GM18505 (cell line): ENCODE data around the gene SYT2.

ENCODE experiments used
- ATAC-seq: cut with Tn5 transposase; IDR thresholded peaks from one replicate; pipeline ENCODE4 v1.9.1; 2021; ENCODE audit not compliant: unreplicated experiment
- POLR2A ChIP-seq: IDR thresholded peaks from 4 replicates; pipeline ENCODE4 v1.6.1; 2011; ENCODE audit warnings: borderline replicate concordance; ENCODE audit not compliant: insufficient read depth, insufficient read length; ENCODE audit errors: extremely low read depth

SYT2 gene

GRCh38 chr1:202697038-202697437 is 13.2 kb downstream of the SYT2 start:
- no peak for TF ChIP-seq POLR2A
- no peak for ATAC-seq

GRCh38 chr1:202694314-202694713 is 15.9 kb downstream of the SYT2 start:
- ATAC-seq, result no peak
- no peak for TF ChIP-seq POLR2A

- ATAC-seq, result no peak
- no peak for TF ChIP-seq POLR2A
These were observed 17.2 kb downstream of the SYT2 start for GRCh38 chr1:202692959-202693555.

DNA sequence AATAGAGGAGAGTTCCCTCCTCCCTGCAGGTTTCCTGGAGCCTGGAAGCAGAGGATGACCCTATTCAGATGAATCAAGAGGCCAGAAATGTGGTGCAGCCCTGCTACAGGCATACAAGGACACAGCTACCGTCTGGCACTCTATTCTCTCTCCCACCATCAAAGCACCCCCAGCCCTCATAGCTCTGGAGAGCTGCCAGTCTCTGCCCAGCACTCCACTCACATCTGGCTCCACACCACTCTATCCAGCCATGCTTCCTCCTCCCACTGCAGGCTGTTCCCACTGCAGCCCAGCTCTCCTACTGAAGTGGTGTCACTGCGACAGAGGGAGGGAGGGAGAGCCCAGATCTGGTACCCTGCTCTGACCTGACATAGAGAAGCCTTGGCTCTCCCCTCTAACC is 18.4 kb downstream of the SYT2 start:
- ATAC-seq, result no peak
- no peak for TF ChIP-seq POLR2A

GRCh38 chr1:202689493-202690342 is 20.5 kb downstream of the SYT2 start:
- no peak for TF ChIP-seq POLR2A
- no peak for ATAC-seq

- no peak for ATAC-seq
- TF ChIP-seq POLR2A, result no peak
These were observed 21.2 kb downstream of the SYT2 start for GRCh38 chr1:202689082-202689481.

GRCh38 chr1:202688401-202688800 is 21.9 kb downstream of the SYT2 start:
- no peak for TF ChIP-seq POLR2A
- ATAC-seq, result no peak

- ATAC-seq, result no peak
- no peak for TF ChIP-seq POLR2A
These were observed 22.5 kb downstream of the SYT2 start for GRCh38 chr1:202687798-202688197.

GRCh38 chr1:202687370-202687769 is 22.9 kb downstream of the SYT2 start:
- no peak for TF ChIP-seq POLR2A
- no peak for ATAC-seq

- no peak for TF ChIP-seq POLR2A
- no peak for ATAC-seq
These were observed 24.6 kb downstream of the SYT2 start for GRCh38 chr1:202685641-202686040.

DNA sequence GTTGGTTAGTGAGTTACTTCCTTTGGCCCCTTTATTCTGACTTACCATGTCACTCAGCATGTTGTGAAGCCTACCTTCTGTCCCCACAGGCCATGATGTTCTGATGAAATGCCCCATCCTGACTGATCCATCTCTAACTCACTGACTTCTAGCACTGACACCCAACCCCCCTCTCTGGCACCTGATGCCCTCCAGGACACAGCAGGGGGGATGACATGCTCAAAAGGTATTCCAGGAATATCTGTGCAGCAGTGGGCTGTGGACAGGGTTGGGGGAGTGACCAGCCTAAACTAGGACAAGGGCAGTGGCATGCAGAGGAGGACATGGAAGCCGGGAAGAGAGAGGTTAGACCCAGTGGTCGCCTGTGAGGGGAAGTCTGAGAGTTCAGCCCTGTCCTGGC is 25.5 kb downstream of the SYT2 start:
- no peak for ATAC-seq
- no peak for TF ChIP-seq POLR2A

DNA sequence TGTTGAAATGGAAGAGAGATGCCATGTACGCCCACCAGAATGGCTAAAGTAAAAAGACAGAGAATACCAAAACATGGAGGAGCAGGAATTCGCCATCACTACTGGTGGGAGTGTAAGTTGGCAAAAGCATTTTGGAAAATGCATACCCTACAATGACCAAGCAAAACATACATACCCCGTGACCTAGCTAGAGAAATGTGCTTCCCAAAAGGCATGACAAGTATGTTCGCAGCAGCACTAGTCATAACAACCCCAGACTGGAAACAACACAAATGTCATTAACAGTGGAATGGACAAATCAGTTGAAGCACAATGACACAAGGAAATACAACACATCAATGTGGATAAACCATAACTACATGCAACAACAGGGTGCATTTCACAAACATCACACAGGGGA is 27.2 kb downstream of the SYT2 start:
- ATAC-seq, result no peak
- no peak for TF ChIP-seq POLR2A

DNA sequence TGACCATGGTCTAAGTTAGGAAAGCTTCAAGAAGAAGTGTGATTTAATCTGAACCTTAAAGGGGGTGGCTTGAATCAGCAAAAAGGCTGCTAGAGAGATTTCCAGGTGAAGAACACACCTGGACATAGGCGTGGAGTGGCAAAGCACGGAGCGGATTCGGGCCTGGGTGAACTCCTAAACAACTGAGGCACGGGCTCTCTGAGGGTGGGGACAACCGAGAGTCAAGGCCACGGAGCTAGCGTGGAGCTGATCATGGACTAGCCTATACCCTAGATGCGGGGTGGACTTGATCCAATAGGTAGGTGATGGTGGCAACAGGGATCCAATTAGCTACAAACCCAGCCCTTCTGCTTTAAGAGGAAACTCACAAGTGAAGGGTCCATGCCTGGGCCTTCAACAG is 27.8 kb downstream of the SYT2 start:
- no peak for TF ChIP-seq POLR2A
- ATAC-seq, result no peak

DNA sequence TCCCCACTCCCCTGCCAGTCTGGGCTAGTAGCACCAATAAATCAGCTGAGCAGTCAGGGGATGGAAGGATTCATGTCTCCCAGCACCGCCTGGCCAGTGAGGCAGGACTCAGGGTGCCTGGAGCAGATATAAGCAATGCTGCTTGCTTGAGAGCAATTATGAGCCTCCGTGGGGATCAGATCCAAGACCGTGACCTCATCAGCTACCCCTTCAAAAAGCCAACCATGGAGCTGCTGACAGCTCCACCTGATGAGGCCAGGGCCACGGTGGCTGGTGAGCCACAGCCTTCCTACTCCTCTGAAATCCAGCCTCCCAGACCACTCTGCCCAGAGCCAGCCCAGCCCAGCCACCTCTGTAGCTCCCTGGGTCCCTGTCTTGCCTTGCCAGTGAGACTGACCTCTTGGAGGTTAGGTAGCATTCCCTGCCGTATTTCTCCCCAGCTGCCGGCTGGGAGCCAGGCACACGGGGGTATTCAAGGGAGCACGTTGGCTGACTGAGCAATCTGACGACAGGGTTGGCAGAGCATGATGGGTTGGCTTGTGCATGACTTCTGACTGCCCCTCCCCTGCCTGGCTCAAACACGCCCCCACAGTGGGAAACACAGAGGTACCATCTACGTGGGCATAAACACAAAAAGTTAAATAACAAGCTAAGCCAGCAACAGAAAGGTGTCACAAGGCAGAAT is 28.4 kb downstream of the SYT2 start:
- TF ChIP-seq POLR2A, result no peak
- ATAC-seq, result no peak
